WTC11 (cell line): ENCODE results near the gene ALX4. TPM values are rescaled to one million over a fixed set of nuclear protein-coding genes. Genes with fewer than 3 reads are reported as not detected.

ENCODE experiments used
- ATAC-seq: fragments of 200-7000 bp; cut with Tn5 transposase; 2 replicates; pipeline ENCODE4 v1.10.0; 2021; ENCODE audit warnings: mild to moderate bottlenecking, moderate library complexity
- CTCF ChIA-PET: fragments of 300-600 bp; sonication (Branson Sonifier 250); formaldehyde crosslinking; loops from one replicate; lab custom pipeline; 2021; ENCODE audit warnings: antibody characterized with exemption; lab: Charles Lee
- POLR2A ChIA-PET: fragments of 350-600 bp; sonication (Branson Sonifier 250); formaldehyde crosslinking; loops from one replicate; lab custom pipeline; 2021; ENCODE audit warnings: antibody characterized with exemption; lab: Charles Lee
- DNase-seq: peaks from one replicate; pipeline ENCODE4 v3.0.0; 2021; ENCODE audit warnings: low spot score
- H3K27ac Mint-ChIP-seq: 2 replicates; pipeline ENCODE4 v1.8.0; 2021; ENCODE audit warnings: mixed read lengths
- H3K27me3 Mint-ChIP-seq: 2 replicates; pipeline ENCODE4 v1.8.0; 2021; ENCODE audit warnings: low read depth, mild to moderate bottlenecking, moderate library complexity, mixed read lengths
- H3K36me3 Mint-ChIP-seq: 2 replicates; pipeline ENCODE4 v1.8.0; 2021; ENCODE audit warnings: mixed read lengths
- H3K4me1 Mint-ChIP-seq: 2 replicates; pipeline ENCODE4 v1.8.0; 2022; ENCODE audit warnings: mixed read lengths
- H3K4me3 Mint-ChIP-seq: 2 replicates; pipeline ENCODE4 v1.8.0; 2021; ENCODE audit warnings: mild to moderate bottlenecking, moderate library complexity, mixed read lengths
- H3K9me3 Mint-ChIP-seq: 2 replicates; pipeline ENCODE4 v1.8.0; 2021; ENCODE audit warnings: mixed read lengths
- CREM ChIP-seq: sonication (generic); formaldehyde crosslinking; IDR thresholded peaks from 2 replicates; pipeline ENCODE4 v1.8.1; 2022; ENCODE audit warnings: mild to moderate bottlenecking, missing genetic modification reagents, moderate library complexity
- EMX1 ChIP-seq: fragments of 250-450 bp; sonication (Bioruptor Pico); IDR thresholded peaks from 2 replicates; pipeline ENCODE4 v1.8.0; 2021; ENCODE audit warnings: mild to moderate bottlenecking
- GRHL2 ChIP-seq: fragments of 250-450 bp; sonication (Bioruptor Pico); IDR thresholded peaks from 2 replicates; pipeline ENCODE4 v1.8.0; 2022; ENCODE audit warnings: mild to moderate bottlenecking, moderate library complexity; ENCODE audit not compliant: insufficient replicate concordance, severe bottlenecking
- HMGA2 ChIP-seq: fragments of 250-450 bp; sonication (Bioruptor Pico); IDR thresholded peaks from 2 replicates; pipeline ENCODE4 v1.4.0; 2021; ENCODE audit warnings: mild to moderate bottlenecking, moderate library complexity
- HMGXB4 ChIP-seq: sonication (generic); formaldehyde crosslinking; IDR thresholded peaks from 2 replicates; pipeline ENCODE4 v1.8.1; 2023; ENCODE audit warnings: mild to moderate bottlenecking, moderate library complexity, missing genetic modification reagents
- KAT7 ChIP-seq: sonication (generic); formaldehyde crosslinking; IDR thresholded peaks from 2 replicates; pipeline ENCODE4 v1.8.1; 2023; ENCODE audit warnings: missing genetic modification reagents, mild to moderate bottlenecking, borderline replicate concordance
- MYBL2 ChIP-seq: sonication (generic); formaldehyde crosslinking; IDR thresholded peaks from 2 replicates; pipeline ENCODE4 v1.8.1; 2023; ENCODE audit warnings: mild to moderate bottlenecking, moderate library complexity, missing genetic modification reagents
- NFE2L1 ChIP-seq: sonication (generic); formaldehyde crosslinking; IDR thresholded peaks from 2 replicates; pipeline ENCODE4 v1.8.1; 2023; ENCODE audit warnings: missing genetic modification reagents
- NFYB ChIP-seq: sonication (generic); formaldehyde crosslinking; conservative IDR thresholded peaks from 2 replicates; pipeline ENCODE4 v1.8.0; 2022; ENCODE audit warnings: low read depth, missing genetic modification reagents
- NR1H2 ChIP-seq: sonication (generic); formaldehyde crosslinking; IDR thresholded peaks from 2 replicates; pipeline ENCODE4 v1.9.0; 2021; ENCODE audit warnings: mild to moderate bottlenecking, moderate library complexity, missing genetic modification reagents
- RORB ChIP-seq: fragments of 250-450 bp; sonication (Bioruptor Pico); IDR thresholded peaks from 2 replicates; pipeline ENCODE4 v1.9.0; 2021; ENCODE audit warnings: mild to moderate bottlenecking
- SOX15 ChIP-seq: fragments of 250-450 bp; sonication (Bioruptor Pico); IDR thresholded peaks from 2 replicates; pipeline ENCODE4 v1.9.0; 2021; ENCODE audit warnings: mild to moderate bottlenecking
- TEAD4 ChIP-seq: sonication (generic); formaldehyde crosslinking; IDR thresholded peaks from 2 replicates; pipeline ENCODE4 v1.8.0; 2022; ENCODE audit warnings: mild to moderate bottlenecking, missing genetic modification reagents
- TP53 ChIP-seq: sonication (generic); formaldehyde crosslinking; IDR thresholded peaks from 2 replicates; pipeline ENCODE4 v1.8.1; 2023; ENCODE audit warnings: mild to moderate bottlenecking, missing genetic modification reagents
- ZBTB21 ChIP-seq: sonication (generic); formaldehyde crosslinking; IDR thresholded peaks from 2 replicates; pipeline ENCODE4 v1.8.1; 2023; ENCODE audit warnings: mild to moderate bottlenecking, missing genetic modification reagents, borderline replicate concordance
- ZMAT4 ChIP-seq: fragments of 250-450 bp; sonication (Bioruptor Pico); IDR thresholded peaks from 2 replicates; pipeline ENCODE4 v1.9.0; 2021; ENCODE audit warnings: mild to moderate bottlenecking
- ZNF416 ChIP-seq: fragments of 250-450 bp; sonication (Bioruptor Pico); IDR thresholded peaks from 2 replicates; pipeline ENCODE4 v1.9.0; 2021; ENCODE audit warnings: mild to moderate bottlenecking, inconsistent platforms
- total RNA-seq: library from RNA; stranded (reverse); gene quantifications from 3 replicates; pipeline ENCODE4 v1.2.3, GENCODE V29; 2021
- TF ChIP-seq, protein P1 (sequence below): sonication (generic); formaldehyde crosslinking; IDR thresholded peaks from 2 replicates; pipeline ENCODE4 v1.8.0; 2022; ENCODE audit warnings: mild to moderate bottlenecking, missing genetic modification reagents
- TF ChIP-seq, protein P2 (sequence below): sonication (generic); formaldehyde crosslinking; IDR thresholded peaks from 2 replicates; pipeline ENCODE4 v1.8.1; 2022; ENCODE audit warnings: missing genetic modification reagents, borderline replicate concordance
- TF ChIP-seq, protein P3 (sequence below): fragments of 200-600 bp; IDR thresholded peaks from 2 replicates; pipeline ENCODE4 v1.8.0; 2022; ENCODE audit warnings: antibody characterized with exemption
- TF ChIP-seq, protein P4 (sequence below): sonication (generic); formaldehyde crosslinking; IDR thresholded peaks from 2 replicates; pipeline ENCODE4 v1.8.1; 2023; ENCODE audit warnings: mild to moderate bottlenecking, missing genetic modification reagents, borderline replicate concordance
- TF ChIP-seq, protein P5 (sequence below): fragments of 250-450 bp; sonication (Bioruptor Pico); conservative IDR thresholded peaks from 2 replicates; pipeline ENCODE4 v1.9.0; 2021; ENCODE audit warnings: mild to moderate bottlenecking

Gene ALX4
- total RNA-seq, 1 experiment from 2014 or later = not detected

- TF ChIP-seq NFE2L1 (CRISPR knock-in tag) (no peak), ZNF416 (CRISPR knock-in tag) (no peak), NR1H2 (CRISPR knock-in tag) (no peak), ZBTB21 (CRISPR knock-in tag) (no peak), KAT7 (CRISPR knock-in tag) (no peak), ZMAT4 (CRISPR knock-in tag) (no peak), HMGA2 (CRISPR knock-in tag) (no peak), NFYB (CRISPR knock-in tag) (no peak), EMX1 (CRISPR knock-in tag) (no peak), TP53 (CRISPR knock-in tag) (no peak), CREM (CRISPR knock-in tag) (no peak), SOX15 (CRISPR knock-in tag) (no peak), MYBL2 (CRISPR knock-in tag) (no peak), GRHL2 (CRISPR knock-in tag) (no peak), TEAD4 (CRISPR knock-in tag) (no peak)
- TF ChIP-seq, protein P1, sequence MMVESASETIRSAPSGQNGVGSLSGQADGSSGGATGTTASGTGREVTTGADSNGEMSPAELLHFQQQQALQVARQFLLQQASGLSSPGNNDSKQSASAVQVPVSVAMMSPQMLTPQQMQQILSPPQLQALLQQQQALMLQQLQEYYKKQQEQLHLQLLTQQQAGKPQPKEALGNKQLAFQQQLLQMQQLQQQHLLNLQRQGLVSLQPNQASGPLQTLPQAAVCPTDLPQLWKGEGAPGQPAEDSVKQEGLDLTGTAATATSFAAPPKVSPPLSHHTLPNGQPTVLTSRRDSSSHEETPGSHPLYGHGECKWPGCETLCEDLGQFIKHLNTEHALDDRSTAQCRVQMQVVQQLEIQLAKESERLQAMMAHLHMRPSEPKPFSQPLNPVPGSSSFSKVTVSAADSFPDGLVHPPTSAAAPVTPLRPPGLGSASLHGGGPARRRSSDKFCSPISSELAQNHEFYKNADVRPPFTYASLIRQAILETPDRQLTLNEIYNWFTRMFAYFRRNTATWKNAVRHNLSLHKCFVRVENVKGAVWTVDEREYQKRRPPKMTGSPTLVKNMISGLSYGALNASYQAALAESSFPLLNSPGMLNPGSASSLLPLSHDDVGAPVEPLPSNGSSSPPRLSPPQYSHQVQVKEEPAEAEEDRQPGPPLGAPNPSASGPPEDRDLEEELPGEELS (CRISPR knock-in tag) = no peak
- TF ChIP-seq, protein P2, sequence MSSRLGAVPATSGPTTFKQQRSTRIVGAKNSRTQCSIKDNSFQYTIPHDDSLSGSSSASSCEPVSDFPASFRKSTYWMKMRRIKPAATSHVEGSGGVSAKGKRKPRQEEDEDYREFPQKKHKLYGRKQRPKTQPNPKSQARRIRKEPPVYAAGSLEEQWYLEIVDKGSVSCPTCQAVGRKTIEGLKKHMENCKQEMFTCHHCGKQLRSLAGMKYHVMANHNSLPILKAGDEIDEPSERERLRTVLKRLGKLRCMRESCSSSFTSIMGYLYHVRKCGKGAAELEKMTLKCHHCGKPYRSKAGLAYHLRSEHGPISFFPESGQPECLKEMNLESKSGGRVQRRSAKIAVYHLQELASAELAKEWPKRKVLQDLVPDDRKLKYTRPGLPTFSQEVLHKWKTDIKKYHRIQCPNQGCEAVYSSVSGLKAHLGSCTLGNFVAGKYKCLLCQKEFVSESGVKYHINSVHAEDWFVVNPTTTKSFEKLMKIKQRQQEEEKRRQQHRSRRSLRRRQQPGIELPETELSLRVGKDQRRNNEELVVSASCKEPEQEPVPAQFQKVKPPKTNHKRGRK (CRISPR knock-in tag) = no peak
- Mint-ChIP-seq H3K9me3 (no peaks in the 10 kb centered on the region), H3K36me3 (no peaks in the 10 kb centered on the region), H3K4me1 (peaks cover 5% of the 10 kb centered on the region; the same call in 1 of the 2 replicates), H3K4me3 (no peak overlapping the region), H3K27ac (no peak overlapping the region), H3K27me3 (no peaks in the 10 kb centered on the region)
- DNase-seq (no peak), ATAC-seq (no peak)
- ChIA-PET CTCF (interaction anchor here (0.6 to 2.1 kb wide), 23 partner anchors 11 to 330 kb away, joined by 3 to 28 read pairs (median 5); partner anchors contain the start of gene EXT2), POLR2A (no interaction called here)
Measured at GRCh38 chr11:44286911-44287310, 23.0 kb downstream of the ALX4 start.

DNA sequence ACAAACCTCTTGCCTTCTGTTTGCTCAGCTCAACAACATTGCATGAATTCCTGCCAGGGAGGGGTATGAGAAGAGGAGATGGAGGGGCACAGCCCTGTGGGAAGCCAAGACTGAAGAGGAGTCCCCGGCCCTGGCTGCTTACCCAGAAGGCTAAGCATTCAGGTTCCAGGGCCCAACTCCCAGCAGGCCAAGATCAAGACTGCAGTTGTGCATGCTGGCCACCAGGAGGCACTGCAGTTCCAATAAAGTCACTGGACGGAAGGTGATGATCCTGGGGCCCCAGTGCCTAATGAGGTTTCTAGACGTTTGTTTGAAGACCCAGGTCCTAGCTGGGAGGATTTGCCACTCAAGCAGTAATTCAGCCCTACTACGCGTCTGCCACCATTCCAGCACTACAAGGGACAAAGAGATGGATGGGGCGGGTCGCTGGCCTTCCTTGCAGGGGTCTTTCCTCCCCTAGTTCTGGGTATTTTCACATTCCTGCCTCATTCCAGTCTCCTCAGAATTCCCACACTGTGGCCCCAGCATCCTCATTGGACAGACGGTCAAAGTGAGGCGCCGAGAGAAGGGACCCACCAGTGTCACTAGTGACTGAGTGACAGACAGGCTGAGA lies 23.6 kb downstream of the ALX4 start:
- H3K4me3 Mint-ChIP-seq = no peak overlapping the region
- TF ChIP-seq, protein P3, sequence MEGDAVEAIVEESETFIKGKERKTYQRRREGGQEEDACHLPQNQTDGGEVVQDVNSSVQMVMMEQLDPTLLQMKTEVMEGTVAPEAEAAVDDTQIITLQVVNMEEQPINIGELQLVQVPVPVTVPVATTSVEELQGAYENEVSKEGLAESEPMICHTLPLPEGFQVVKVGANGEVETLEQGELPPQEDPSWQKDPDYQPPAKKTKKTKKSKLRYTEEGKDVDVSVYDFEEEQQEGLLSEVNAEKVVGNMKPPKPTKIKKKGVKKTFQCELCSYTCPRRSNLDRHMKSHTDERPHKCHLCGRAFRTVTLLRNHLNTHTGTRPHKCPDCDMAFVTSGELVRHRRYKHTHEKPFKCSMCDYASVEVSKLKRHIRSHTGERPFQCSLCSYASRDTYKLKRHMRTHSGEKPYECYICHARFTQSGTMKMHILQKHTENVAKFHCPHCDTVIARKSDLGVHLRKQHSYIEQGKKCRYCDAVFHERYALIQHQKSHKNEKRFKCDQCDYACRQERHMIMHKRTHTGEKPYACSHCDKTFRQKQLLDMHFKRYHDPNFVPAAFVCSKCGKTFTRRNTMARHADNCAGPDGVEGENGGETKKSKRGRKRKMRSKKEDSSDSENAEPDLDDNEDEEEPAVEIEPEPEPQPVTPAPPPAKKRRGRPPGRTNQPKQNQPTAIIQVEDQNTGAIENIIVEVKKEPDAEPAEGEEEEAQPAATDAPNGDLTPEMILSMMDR = peak; percentile 92
- TF ChIP-seq, protein P4, sequence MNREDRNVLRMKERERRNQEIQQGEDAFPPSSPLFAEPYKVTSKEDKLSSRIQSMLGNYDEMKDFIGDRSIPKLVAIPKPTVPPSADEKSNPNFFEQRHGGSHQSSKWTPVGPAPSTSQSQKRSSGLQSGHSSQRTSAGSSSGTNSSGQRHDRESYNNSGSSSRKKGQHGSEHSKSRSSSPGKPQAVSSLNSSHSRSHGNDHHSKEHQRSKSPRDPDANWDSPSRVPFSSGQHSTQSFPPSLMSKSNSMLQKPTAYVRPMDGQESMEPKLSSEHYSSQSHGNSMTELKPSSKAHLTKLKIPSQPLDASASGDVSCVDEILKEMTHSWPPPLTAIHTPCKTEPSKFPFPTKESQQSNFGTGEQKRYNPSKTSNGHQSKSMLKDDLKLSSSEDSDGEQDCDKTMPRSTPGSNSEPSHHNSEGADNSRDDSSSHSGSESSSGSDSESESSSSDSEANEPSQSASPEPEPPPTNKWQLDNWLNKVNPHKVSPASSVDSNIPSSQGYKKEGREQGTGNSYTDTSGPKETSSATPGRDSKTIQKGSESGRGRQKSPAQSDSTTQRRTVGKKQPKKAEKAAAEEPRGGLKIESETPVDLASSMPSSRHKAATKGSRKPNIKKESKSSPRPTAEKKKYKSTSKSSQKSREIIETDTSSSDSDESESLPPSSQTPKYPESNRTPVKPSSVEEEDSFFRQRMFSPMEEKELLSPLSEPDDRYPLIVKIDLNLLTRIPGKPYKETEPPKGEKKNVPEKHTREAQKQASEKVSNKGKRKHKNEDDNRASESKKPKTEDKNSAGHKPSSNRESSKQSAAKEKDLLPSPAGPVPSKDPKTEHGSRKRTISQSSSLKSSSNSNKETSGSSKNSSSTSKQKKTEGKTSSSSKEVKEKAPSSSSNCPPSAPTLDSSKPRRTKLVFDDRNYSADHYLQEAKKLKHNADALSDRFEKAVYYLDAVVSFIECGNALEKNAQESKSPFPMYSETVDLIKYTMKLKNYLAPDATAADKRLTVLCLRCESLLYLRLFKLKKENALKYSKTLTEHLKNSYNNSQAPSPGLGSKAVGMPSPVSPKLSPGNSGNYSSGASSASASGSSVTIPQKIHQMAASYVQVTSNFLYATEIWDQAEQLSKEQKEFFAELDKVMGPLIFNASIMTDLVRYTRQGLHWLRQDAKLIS (CRISPR knock-in tag) = no peak
- TF ChIP-seq RORB (CRISPR knock-in tag) (no peak), HMGXB4 (CRISPR knock-in tag) (0 out of 2 replicates have a peak, but pooled peaks have one; percentile 31)
- TF ChIP-seq, protein P5, sequence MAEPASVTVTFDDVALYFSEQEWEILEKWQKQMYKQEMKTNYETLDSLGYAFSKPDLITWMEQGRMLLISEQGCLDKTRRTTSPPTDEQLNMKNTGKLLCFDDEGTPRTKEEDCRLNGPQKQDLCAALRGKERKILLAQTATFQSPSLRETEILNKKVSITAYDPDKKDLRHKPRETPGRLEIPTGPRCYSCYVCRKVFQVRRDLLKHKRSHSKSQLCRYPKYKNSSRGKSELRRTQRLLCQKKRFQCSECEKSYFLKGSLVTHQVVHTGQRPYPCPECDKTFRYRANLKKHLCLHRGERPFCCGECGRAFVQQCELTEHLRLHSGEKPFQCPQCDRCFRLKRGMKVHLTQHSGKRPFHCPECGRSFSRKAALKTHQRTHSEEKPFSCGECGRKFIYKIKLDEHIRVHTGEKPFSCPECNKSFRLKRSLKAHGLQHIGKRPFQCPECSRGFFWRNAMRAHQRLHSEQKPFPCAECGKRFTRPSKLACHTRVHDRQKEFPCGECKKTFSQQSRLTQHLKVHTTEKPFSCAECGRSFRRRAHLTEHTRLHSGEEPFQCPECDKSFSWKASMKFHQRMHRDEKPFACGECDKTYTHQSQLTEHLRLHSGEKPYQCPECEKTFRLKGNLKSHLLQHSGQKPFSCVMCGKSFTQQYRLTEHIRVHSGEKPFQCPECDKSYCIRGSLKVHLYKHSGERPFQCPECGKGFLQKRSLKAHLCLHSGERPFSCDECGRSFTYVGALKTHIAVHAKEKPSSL (CRISPR knock-in tag) = no peak

More for the DNA sequence above, 23.6 kb downstream of the ALX4 start:
- DNase-seq (peak; percentile 83), ATAC-seq (peak; percentile 89)
- no peak overlapping the region for H3K27ac Mint-ChIP-seq
- ChIA-PET POLR2A (no interaction called here), CTCF (interaction anchor here (0.6 to 2.1 kb wide), 31 partner anchors 8 to 331 kb away, joined by 3 to 28 read pairs (median 4); partner anchors contain the start of gene EXT2)
- H3K9me3 Mint-ChIP-seq = no peaks in the 10 kb centered on the region
- H3K27me3 Mint-ChIP-seq = no peaks in the 10 kb centered on the region
- H3K4me1 Mint-ChIP-seq = peaks cover 5% of the 10 kb centered on the region; the same call in 1 of the 2 replicates
- no peaks in the 10 kb centered on the region for H3K36me3 Mint-ChIP-seq
